NB4 (cell line): ENCODE results near the gene PAQR6.

Source experiments
- POLR2A ChIP-seq: IDR thresholded peaks from 2 replicates; pipeline ENCODE4 v1.6.1; 2011; ENCODE audit warnings: mild to moderate bottlenecking; ENCODE audit not compliant: insufficient read length; ENCODE audit errors: extremely low read depth
- TF ChIP-seq, protein P1 (sequence below): IDR thresholded peaks from one replicate; pipeline ENCODE4 v1.5.1; 2012; ENCODE audit warnings: low read depth, low read length

DNA sequence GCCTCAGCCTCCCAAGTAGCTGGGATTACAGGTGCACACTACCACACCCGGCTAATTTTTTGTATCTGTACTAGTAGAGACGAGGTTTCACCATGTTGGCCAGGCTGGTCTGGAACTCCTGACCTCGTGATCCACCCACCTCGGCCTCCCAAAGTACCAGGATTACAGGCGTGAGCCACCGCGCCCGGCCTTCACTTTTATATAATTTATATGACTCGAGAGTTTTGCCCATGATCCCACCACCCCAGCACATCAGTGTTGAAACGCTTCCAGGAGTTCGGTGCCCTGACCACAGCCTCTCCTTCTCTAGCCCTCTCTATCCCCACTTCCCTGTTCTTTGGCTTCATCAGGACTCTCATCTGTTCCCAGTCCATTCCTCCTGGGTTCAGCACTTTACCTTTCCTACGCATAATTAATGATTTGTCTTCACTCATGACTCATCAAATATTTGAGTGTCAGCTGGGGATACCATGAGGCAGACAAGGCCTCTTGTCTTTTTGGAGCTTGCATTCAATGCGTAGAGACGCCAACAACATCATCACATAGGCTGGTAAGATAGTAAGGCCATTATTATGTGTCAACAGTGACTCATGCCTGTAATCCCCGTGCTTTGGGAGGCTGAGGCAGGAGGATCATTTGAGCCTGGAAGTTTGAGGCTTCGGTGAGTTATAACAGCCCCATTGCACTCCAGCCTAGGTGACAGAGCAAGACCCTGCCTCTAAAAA, 33.7 kb downstream of the PAQR6 start:
- TF ChIP-seq, protein P1, sequence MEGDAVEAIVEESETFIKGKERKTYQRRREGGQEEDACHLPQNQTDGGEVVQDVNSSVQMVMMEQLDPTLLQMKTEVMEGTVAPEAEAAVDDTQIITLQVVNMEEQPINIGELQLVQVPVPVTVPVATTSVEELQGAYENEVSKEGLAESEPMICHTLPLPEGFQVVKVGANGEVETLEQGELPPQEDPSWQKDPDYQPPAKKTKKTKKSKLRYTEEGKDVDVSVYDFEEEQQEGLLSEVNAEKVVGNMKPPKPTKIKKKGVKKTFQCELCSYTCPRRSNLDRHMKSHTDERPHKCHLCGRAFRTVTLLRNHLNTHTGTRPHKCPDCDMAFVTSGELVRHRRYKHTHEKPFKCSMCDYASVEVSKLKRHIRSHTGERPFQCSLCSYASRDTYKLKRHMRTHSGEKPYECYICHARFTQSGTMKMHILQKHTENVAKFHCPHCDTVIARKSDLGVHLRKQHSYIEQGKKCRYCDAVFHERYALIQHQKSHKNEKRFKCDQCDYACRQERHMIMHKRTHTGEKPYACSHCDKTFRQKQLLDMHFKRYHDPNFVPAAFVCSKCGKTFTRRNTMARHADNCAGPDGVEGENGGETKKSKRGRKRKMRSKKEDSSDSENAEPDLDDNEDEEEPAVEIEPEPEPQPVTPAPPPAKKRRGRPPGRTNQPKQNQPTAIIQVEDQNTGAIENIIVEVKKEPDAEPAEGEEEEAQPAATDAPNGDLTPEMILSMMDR = no peak
- no peak for TF ChIP-seq POLR2A
